K562 (cell line): ENCODE data around the gene UBALD2. TPM values are rescaled to one million over a fixed set of nuclear protein-coding genes. Genes with fewer than 3 reads are reported as not detected.

ENCODE experiments used
- ATAC-seq: fragments of 200-7000 bp; cut with Tn5 transposase; 3 replicates; pipeline ENCODE4 v1.9.1; 2020; ENCODE audit warnings: moderate library complexity
- BruUV-seq: library from RNA; stranded (reverse); fragments of 400-500 nt; replicated peaks from 2 replicates; lab custom pipeline; 2021; lab: Mats Ljungman, UMichigan
- CTCF ChIA-PET: fragments of 300-600 bp; formaldehyde crosslinking; extraction: SDS; loops from one replicate; lab custom pipeline; 2021; ENCODE audit warnings: low intra/inter-chr PET ratio; lab: Yijun Ruan, JAX
- POLR2A ChIA-PET: fragments of 300-600, 350-650 bp; sonication (Branson Sonifier 250); formaldehyde crosslinking; extraction: SDS; loops from one replicate; lab custom pipeline; 2021; ENCODE audit warnings: antibody characterized with exemption, inconsistent platforms; lab: Yijun Ruan, JAX
- DNase-seq, 4 experiments: peaks; one replicate each; pipeline versions ENCODE4 v3.0.0 to v3.0.0-alpha.2; 2011 to 2018; ENCODE audit warnings: low spot score in 3 of 4, mixed read lengths in 3 of 4; ENCODE audit errors: extremely low read depth in 1 of 4
- FAIRE-seq: peaks from 2 replicates; lab custom pipeline; 2011; peaks lifted over from hg19 to GRCh38; lab: Jason Lieb, UNC
- H2AFZ ChIP-seq: 2 replicates; pipeline ENCODE4 v1.6.0; 2011; ENCODE audit warnings: low read depth, low read length, control low read depth, inconsistent platforms
- H3K27ac ChIP-seq: fragments of 200-600 bp; 3 replicates; pipeline ENCODE4 v1.8.0; 2011; ENCODE audit warnings: low read depth, mild to moderate bottlenecking, control low read depth, inconsistent platforms, low read length, moderate library complexity, mixed read lengths; ENCODE audit errors: extremely low read depth
- H3K27me3 ChIP-seq, 2 experiments: fragments of 300-600 bp in 1 of 2; 2 replicates in 1 of 2; 3 replicates in 1 of 2; pipeline versions ENCODE4 v1.6.0 to v1.8.0; 2011; ENCODE audit warnings: inconsistent platforms in 2 of 2, low read length in 2 of 2, mild to moderate bottlenecking in 1 of 2, mixed read lengths in 1 of 2, moderate library complexity in 1 of 2; ENCODE audit not compliant: control insufficient read depth in 2 of 2, insufficient read depth in 2 of 2
- H3K36me3 ChIP-seq: fragments of 300-600 bp; 3 replicates; pipeline ENCODE4 v1.8.0; 2011; ENCODE audit warnings: mild to moderate bottlenecking, low read length, inconsistent platforms; ENCODE audit not compliant: control insufficient read depth, insufficient read depth
- H3K4me1 ChIP-seq, 2 experiments: fragments of 200-600 bp in 1 of 2; replicated peaks in 1 of 2; 2 replicates in 1 of 2; 3 replicates in 1 of 2; pipeline versions ENCODE4 v1.5.1 to v1.8.0; 2011; ENCODE audit warnings: inconsistent platforms in 2 of 2, low read length in 2 of 2, mild to moderate bottlenecking in 1 of 2, mixed read lengths in 1 of 2, moderate library complexity in 1 of 2; ENCODE audit not compliant: control insufficient read depth in 2 of 2, insufficient read depth in 2 of 2
- H3K4me2 ChIP-seq: 2 replicates; pipeline ENCODE4 v1.6.1; 2011; ENCODE audit warnings: low read length, control low read depth, inconsistent platforms, mixed read lengths; ENCODE audit not compliant: insufficient read depth
- H3K4me3 ChIP-seq: fragments of 200-600 bp; sonication (generic), shearing (Covaris generic); 2 replicates; pipeline ENCODE4 v1.5.1; 2016; ENCODE audit warnings: control low read depth, inconsistent platforms
- H3K79me2 ChIP-seq: fragments of 200-600 bp; 3 replicates; pipeline ENCODE4 v1.8.0; 2011; ENCODE audit warnings: low read length, inconsistent platforms; ENCODE audit not compliant: control insufficient read depth, insufficient read depth
- H3K9ac ChIP-seq, 2 experiments: 2 replicates each; pipeline versions ENCODE4 v1.6.0 to v1.6.1; 2011; ENCODE audit warnings: low read depth in 2 of 2, low read length in 2 of 2, control low read depth in 1 of 2, inconsistent platforms in 1 of 2, mild to moderate bottlenecking in 1 of 2, mixed read lengths in 1 of 2; ENCODE audit not compliant: insufficient read depth in 1 of 2
- H3K9me1 ChIP-seq: one replicate; pipeline ENCODE4 v1.6.0; 2011; ENCODE audit warnings: inconsistent platforms, mild to moderate bottlenecking, low read length, moderate library complexity; ENCODE audit not compliant: control insufficient read depth, insufficient read depth
- H3K9me3 ChIP-seq: replicated peaks from 2 replicates; pipeline ENCODE4 v1.5.1; 2011; ENCODE audit warnings: low read depth, low read length, inconsistent platforms; ENCODE audit not compliant: control insufficient read depth, insufficient read depth
- H4K20me1 ChIP-seq: replicated peaks from 2 replicates; pipeline ENCODE4 v1.6.1; 2011; ENCODE audit warnings: low read length, inconsistent platforms, mixed read lengths; ENCODE audit not compliant: control insufficient read depth, insufficient read depth
- FOXJ3 ChIP-seq: sonication (generic); formaldehyde crosslinking; IDR thresholded peaks from 2 replicates; pipeline ENCODE4 v1.4.0; 2020; ENCODE audit warnings: mild to moderate bottlenecking, missing genetic modification reagents
- HDAC2 ChIP-seq: fragments of 450-650 bp; IDR thresholded peaks from 2 replicates; pipeline ENCODE4 v1.6.1; 2016; ENCODE audit warnings: mild to moderate bottlenecking
- HMG20A ChIP-seq: fragments of 450-650 bp; formaldehyde crosslinking; conservative IDR thresholded peaks from 2 replicates; pipeline ENCODE4 v1.4.0; 2020; ENCODE audit warnings: mild to moderate bottlenecking, mixed read lengths
- NCOA6 ChIP-seq: fragments of 450-650 bp; IDR thresholded peaks from 2 replicates; pipeline ENCODE4 v1.6.1; 2017; ENCODE audit warnings: mild to moderate bottlenecking
- NFIX ChIP-seq: fragments of 250-450 bp; sonication (Bioruptor Pico); IDR thresholded peaks from 2 replicates; pipeline ENCODE4 v1.4.0; 2020; ENCODE audit warnings: low read depth, mild to moderate bottlenecking, moderate library complexity
- SOX6 ChIP-seq: fragments of 450-650 bp; IDR thresholded peaks from 2 replicates; pipeline ENCODE4 v1.6.1; 2014; ENCODE audit warnings: mild to moderate bottlenecking
- ZFX ChIP-seq: sonication (generic); formaldehyde crosslinking; IDR thresholded peaks from 2 replicates; pipeline ENCODE4 v1.8.0; 2022; ENCODE audit warnings: mild to moderate bottlenecking, missing genetic modification reagents, moderate library complexity
- ZNF124 ChIP-seq: sonication (generic); formaldehyde crosslinking; IDR thresholded peaks from 2 replicates; pipeline ENCODE4 v1.8.1; 2022; ENCODE audit warnings: missing genetic modification reagents
- ZNF282 ChIP-seq: sonication (generic); formaldehyde crosslinking; IDR thresholded peaks from 2 replicates; pipeline ENCODE4 v1.8.1; 2023; ENCODE audit warnings: missing genetic modification reagents
- ZNF717 ChIP-seq: fragments of 250-450 bp; sonication (Bioruptor Pico); IDR thresholded peaks from 2 replicates; pipeline ENCODE4 v1.5.0; 2021
- ZNF77 ChIP-seq: fragments of 250-450 bp; sonication (Bioruptor Pico); IDR thresholded peaks from 2 replicates; pipeline ENCODE4 v1.5.0; 2020
- ZSCAN29 ChIP-seq: fragments of 450-650 bp; IDR thresholded peaks from 2 replicates; pipeline ENCODE4 v1.6.1; 2017
- WGBS: fragments of 100-300 bp; shearing (Covaris generic); methylation state at CpG from one replicate; pipeline ENCODE4 v1.1.6; 2016; ENCODE audit warnings: low coverage, mixed read lengths; ENCODE audit not compliant: insufficient coverage; ENCODE audit errors: missing lambda C conversion rate; 5-methylcytosine and 5-hydroxymethylcytosine counted together
- in situ Hi-C: fragments of 300-500 bp; cut with MboI; formaldehyde crosslinking; loops from 4 replicates; pipeline ENCODE4 v1.15.0; 2018; ENCODE audit warnings: inconsistent platforms, mixed read lengths
- intact Hi-C: fragments of 100-400 bp; cut with micrococcal nuclease; formaldehyde crosslinking; loops from 2 replicates; pipeline ENCODE4 v1.14.2; 2022
- polyA plus RNA-seq, 8 experiments: library from polyadenylated mRNA; depleted of rRNA in 4 of 8; stranded (reverse) in 5 of 8; unstranded in 3 of 8; fragments of >200 nt; fragmentation: Nextera tagmentation in 2 of 8; fragmentation: Illumina TruSeq in 1 of 8; extraction: Ambion mirVana in 2 of 8; extraction: Trizol in 1 of 8; gene quantifications; 2 replicates each; pipeline versions ENCODE4 v1.2.1 to v1.2.3, GENCODE V29; 2011 to 2014; ENCODE audit warnings: inconsistent platforms in 1 of 8, missing spikeins in 1 of 8
- total RNA-seq, 7 experiments: library from RNA; depleted of rRNA in 6 of 7; stranded (reverse); fragments of >200 nt in 6 of 7; fragmentation: Illumina TruSeq in 2 of 7; extraction: Trizol in 2 of 7; gene quantifications; 2 replicates each; pipeline versions ENCODE4 v1.2.1 to v1.2.3, GENCODE V29; 2011 to 2021; ENCODE audit warnings: low replicate concordance in 1 of 7
- TF ChIP-seq, protein P1 (sequence below): sonication (generic); formaldehyde crosslinking; IDR thresholded peaks from 2 replicates; pipeline ENCODE4 v1.8.1; 2022; ENCODE audit warnings: missing genetic modification reagents
- TF ChIP-seq, protein P2 (sequence below): fragments of 250-450 bp; sonication (Bioruptor Pico); IDR thresholded peaks from 2 replicates; pipeline ENCODE4 v1.8.0; 2021; ENCODE audit warnings: moderate library complexity, mild to moderate bottlenecking, inconsistent platforms

The UBALD2 gene
- total and polyA plus RNA-seq, 9 of the 15 experiments (the other 6 are each of a cell fraction or from before 2014, with no cell fraction given): 2.3 to 94.1 (median 25.3) TPM

DNA sequence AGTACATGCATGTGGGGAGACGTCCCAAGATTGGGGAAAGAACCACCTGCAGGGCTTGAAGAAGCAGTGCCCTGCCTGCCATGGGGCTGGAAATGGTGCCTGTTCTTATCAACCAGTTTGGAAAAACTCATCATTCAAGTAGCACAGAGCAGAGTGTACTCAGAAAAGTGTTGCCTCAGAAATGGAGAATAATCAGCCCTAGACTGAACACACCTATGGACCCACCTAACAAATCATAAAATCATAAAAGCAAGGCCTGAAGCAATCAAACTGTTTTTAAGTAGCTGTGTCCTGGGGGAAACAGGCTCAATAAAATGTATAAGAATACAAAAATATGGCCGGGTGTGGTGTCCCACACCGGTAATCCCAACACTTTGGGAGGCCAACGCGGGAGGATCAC lies 31.7 kb downstream of the UBALD2 start:
- intact Hi-C loops (loop anchor here (5.0 kb wide), 2 partner anchors 175 to 285 kb away; no protein-coding TSS in a partner anchor), in situ Hi-C loops (no loop called here)
- TF ChIP-seq ZNF77 (CRISPR knock-in tag) (no peak), HMG20A (CRISPR knock-in tag) (no peak), ZNF124 (CRISPR knock-in tag) (no peak), ZNF282 (CRISPR knock-in tag) (no peak), FOXJ3 (no peak), HDAC2 (no peak), ZNF717 (no peak), ZFX (CRISPR knock-in tag) (no peak), ZSCAN29 (no peak), NCOA6 (no peak), NFIX (CRISPR knock-in tag) (no peak), SOX6 (no peak)
- TF ChIP-seq, protein P1, sequence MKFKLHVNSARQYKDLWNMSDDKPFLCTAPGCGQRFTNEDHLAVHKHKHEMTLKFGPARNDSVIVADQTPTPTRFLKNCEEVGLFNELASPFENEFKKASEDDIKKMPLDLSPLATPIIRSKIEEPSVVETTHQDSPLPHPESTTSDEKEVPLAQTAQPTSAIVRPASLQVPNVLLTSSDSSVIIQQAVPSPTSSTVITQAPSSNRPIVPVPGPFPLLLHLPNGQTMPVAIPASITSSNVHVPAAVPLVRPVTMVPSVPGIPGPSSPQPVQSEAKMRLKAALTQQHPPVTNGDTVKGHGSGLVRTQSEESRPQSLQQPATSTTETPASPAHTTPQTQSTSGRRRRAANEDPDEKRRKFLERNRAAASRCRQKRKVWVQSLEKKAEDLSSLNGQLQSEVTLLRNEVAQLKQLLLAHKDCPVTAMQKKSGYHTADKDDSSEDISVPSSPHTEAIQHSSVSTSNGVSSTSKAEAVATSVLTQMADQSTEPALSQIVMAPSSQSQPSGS (CRISPR knock-in tag): no peak
- TF ChIP-seq, protein P2, sequence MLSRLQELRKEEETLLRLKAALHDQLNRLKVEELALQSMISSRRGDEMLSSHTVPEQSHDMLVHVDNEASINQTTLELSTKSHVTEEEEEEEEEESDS (CRISPR knock-in tag): no peak

More for the DNA sequence above, 31.7 kb downstream of the UBALD2 start:
- no peak overlapping the region for H3K4me2 ChIP-seq
- no peak overlapping the region for H2AFZ ChIP-seq
- DNase-seq (no peak), FAIRE-seq (no peak), ATAC-seq (no peak)
- POLR2A ChIA-PET: no interaction called here
- no peaks in the 10 kb centered on the region for H3K9me3 ChIP-seq
- H3K79me2 ChIP-seq: no peaks in the 10 kb centered on the region
- H3K9ac ChIP-seq: no peak overlapping the region
- H3K9me1 ChIP-seq: no peaks in the 10 kb centered on the region
- no peaks in the 10 kb centered on the region for H3K4me1 ChIP-seq
- WGBS: 58% methylated on average over 5 of the region's 5 CpGs
- H3K4me3 ChIP-seq: no peak overlapping the region
- H3K27ac ChIP-seq: no peak overlapping the region
- no peaks in the 10 kb centered on the region for H4K20me1 ChIP-seq
- no TSS peak for BruUV-seq
- CTCF ChIA-PET: no interaction called here
- H3K27me3 ChIP-seq: no peaks in the 10 kb centered on the region
- 0 out of 3 replicates have a peak, but pooled peaks cover 3% of the 10 kb centered on the region for H3K36me3 ChIP-seq
